HFFc6 (cell line): ENCODE results near the gene APOBEC3B. TPM values are rescaled to one million over a fixed set of nuclear protein-coding genes. Genes with fewer than 3 reads are reported as not detected.
"Not testable (repeated sequence)": the region's sequence is repeated elsewhere in the genome, so short reads cannot be mapped to it uniquely, and the experiment has no call there.

Experiments used
- DNase-seq: peaks from one replicate; pipeline ENCODE4 v3.0.0-alpha.2; 2018
- H3K27ac Mint-ChIP-seq: 2 replicates; pipeline ENCODE4 v1.8.0; 2020; ENCODE audit warnings: mild to moderate bottlenecking, mixed read lengths
- H3K27me3 Mint-ChIP-seq: 2 replicates; pipeline ENCODE4 v1.8.0; 2021; ENCODE audit warnings: mild to moderate bottlenecking, moderate library complexity, mixed read lengths; ENCODE audit not compliant: insufficient read depth
- H3K36me3 Mint-ChIP-seq: 2 replicates; pipeline ENCODE4 v1.8.0; 2021; ENCODE audit warnings: low read depth, mixed read lengths
- H3K4me1 Mint-ChIP-seq: 2 replicates; pipeline ENCODE4 v1.8.0; 2020; ENCODE audit warnings: low read depth, mixed read lengths
- H3K4me3 Mint-ChIP-seq: 2 replicates; pipeline ENCODE4 v1.8.0; 2020; ENCODE audit warnings: mild to moderate bottlenecking, moderate library complexity, mixed read lengths
- H3K9me3 Mint-ChIP-seq: 2 replicates; pipeline ENCODE4 v1.8.0; 2020; ENCODE audit warnings: mild to moderate bottlenecking, mixed read lengths
- CTCF ChIP-seq: fragments of 200-600 bp; sonication (generic); IDR thresholded peaks from 2 replicates; pipeline ENCODE4 v1.5.0; 2021; ENCODE audit warnings: antibody characterized with exemption, mild to moderate bottlenecking
- total RNA-seq, 6 experiments: library from RNA; stranded (reverse); fragmentation: NEBNext Ultra II Directional; extraction: Animal tissue kit (Norgen Biotek cat#: 25700); gene quantifications; 2 replicates in 1 of 6; 3 replicates in 5 of 6; pipeline ENCODE4 v1.2.3, GENCODE V29; 2021

The APOBEC3B gene
- total RNA-seq, 6 experiments from 2014 or later, result 14.9 to 44.2 (median 39.4) TPM

- DNase-seq, result no peak
- peaks cover 45% of the 10 kb centered on the region for H3K27me3 Mint-ChIP-seq
- H3K4me1 Mint-ChIP-seq, result no peaks in the 10 kb centered on the region
- H3K4me3 Mint-ChIP-seq, result no peak overlapping the region
- peaks cover 6% of the 10 kb centered on the region; the same call in 1 of the 2 replicates for H3K9me3 Mint-ChIP-seq
- no peaks in the 10 kb centered on the region for H3K36me3 Mint-ChIP-seq
- TF ChIP-seq CTCF, result no peak
- no peak overlapping the region for H3K27ac Mint-ChIP-seq
These were observed 9.6 kb upstream of the APOBEC3B start for GRCh38 chr22:38972558-38972957.

GRCh38 chr22:38973289-38974169 is 8.6 kb upstream of the APOBEC3B start:
- H3K27me3 Mint-ChIP-seq, result peaks cover 39% of the 10 kb centered on the region
- no peak overlapping the region for H3K27ac Mint-ChIP-seq
- H3K9me3 Mint-ChIP-seq, result peaks cover 6% of the 10 kb centered on the region; the same call in 1 of the 2 replicates
- DNase-seq, result no peak
- H3K36me3 Mint-ChIP-seq, result no peaks in the 10 kb centered on the region
- no peak overlapping the region for H3K4me3 Mint-ChIP-seq
- TF ChIP-seq CTCF, result peak; percentile 86
- no peaks in the 10 kb centered on the region for H3K4me1 Mint-ChIP-seq

- no peak for TF ChIP-seq CTCF
- Mint-ChIP-seq H3K4me1 (no peaks in the 10 kb centered on the region), H3K36me3 (no peaks in the 10 kb centered on the region), H3K27ac (no peak overlapping the region), H3K27me3 (peaks cover 35% of the 10 kb centered on the region), H3K9me3 (peaks cover 6% of the 10 kb centered on the region; the same call in 1 of the 2 replicates), H3K4me3 (no peak overlapping the region)
- DNase-seq, result no peak
These were observed 7.8 kb upstream of the APOBEC3B start for GRCh38 chr22:38974170-38974825.

- Mint-ChIP-seq H3K27ac (no peak overlapping the region), H3K27me3 (peaks cover 30% of the 10 kb centered on the region), H3K4me3 (no peak overlapping the region), H3K9me3 (peaks cover 6% of the 10 kb centered on the region; the same call in 1 of the 2 replicates), H3K36me3 (no peaks in the 10 kb centered on the region), H3K4me1 (no peaks in the 10 kb centered on the region)
- DNase-seq, result no peak
- no peak for TF ChIP-seq CTCF
These were observed 7.3 kb upstream of the APOBEC3B start for GRCh38 chr22:38974826-38975175.

GRCh38 chr22:38977289-38977688 is 4.9 kb upstream of the APOBEC3B start:
- not testable (repeated sequence) for H3K36me3 Mint-ChIP-seq, H3K4me3 Mint-ChIP-seq, DNase-seq, H3K9me3 Mint-ChIP-seq, H3K27ac Mint-ChIP-seq
- Mint-ChIP-seq H3K27me3 (peaks cover 15% of the 10 kb centered on the region), H3K4me1 (peaks cover 13% of the 10 kb centered on the region)

GRCh38 chr22:38980587-38980986 is 1.6 kb upstream of the APOBEC3B start:
- not testable (repeated sequence) for H3K27ac Mint-ChIP-seq, H3K4me3 Mint-ChIP-seq, H3K27me3 Mint-ChIP-seq, DNase-seq
- H3K9me3 Mint-ChIP-seq, result peaks cover 12% of the 10 kb centered on the region
- peaks cover 18% of the 10 kb centered on the region for H3K36me3 Mint-ChIP-seq
- peaks cover 36% of the 10 kb centered on the region for H3K4me1 Mint-ChIP-seq
